HT1080 (cell line): ENCODE measurements around the gene GNAO1. TPM values are rescaled to one million over a fixed set of nuclear protein-coding genes. Genes with fewer than 3 reads are reported as not detected.

ENCODE experiments used
- DNase-seq: peaks from one replicate; pipeline ENCODE4 v3.0.0-alpha.2; 2015; ENCODE audit warnings: low read depth
- total RNA-seq: library from RNA; depleted of rRNA; stranded (reverse); fragments of >200 nt; shearing (Covaris generic); gene quantifications from 2 replicates; pipeline ENCODE4 v1.2.3, GENCODE V29; 2014

GNAO1 gene
- total RNA-seq, 1 experiment from 2014 or later, result 0.05 TPM

GRCh38 chr16:56234737-56235136 is 43.4 kb downstream of the GNAO1 start:
- no peak for DNase-seq

- no peak for DNase-seq
These were observed 46.2 kb downstream of the GNAO1 start for GRCh38 chr16:56237451-56237930.

- DNase-seq, result no peak
These were observed 46.9 kb downstream of the GNAO1 start for GRCh38 chr16:56238188-56238587.

- no peak for DNase-seq
These were observed 50.3 kb downstream of the GNAO1 start for GRCh38 chr16:56241596-56241995.

GRCh38 chr16:56242740-56243139 is 51.5 kb downstream of the GNAO1 start:
- peak; percentile 42 for DNase-seq

GRCh38 chr16:56244612-56245011 is 53.3 kb downstream of the GNAO1 start:
- DNase-seq, result no peak

GRCh38 chr16:56245197-56245596 is 53.9 kb downstream of the GNAO1 start:
- peak; percentile 57 for DNase-seq

GRCh38 chr16:56246051-56246817 is 54.9 kb downstream of the GNAO1 start:
- peak; percentile 36 for DNase-seq

GRCh38 chr16:56247018-56247417 is 55.7 kb downstream of the GNAO1 start:
- no peak for DNase-seq

- no peak for DNase-seq
These were observed 56.5 kb downstream of the GNAO1 start for GRCh38 chr16:56247808-56248207.

GRCh38 chr16:56252835-56253234 is 61.5 kb downstream of the GNAO1 start:
- no peak for DNase-seq

GRCh38 chr16:56255904-56256303 is 64.6 kb downstream of the GNAO1 start:
- no peak for DNase-seq

GRCh38 chr16:56257239-56257638 is 66.0 kb downstream of the GNAO1 start:
- no peak for DNase-seq

- DNase-seq, result no peak
These were observed 66.5 kb downstream of the GNAO1 start for GRCh38 chr16:56257666-56258342.

- no peak for DNase-seq
These were observed 67.5 kb downstream of the GNAO1 start for GRCh38 chr16:56258508-56259424.

- DNase-seq, result no peak
These were observed 68.1 kb downstream of the GNAO1 start for GRCh38 chr16:56259425-56259779.

GRCh38 chr16:56260378-56261160 is 69.3 kb downstream of the GNAO1 start:
- DNase-seq, result no peak

- no peak for DNase-seq
These were observed 70.4 kb downstream of the GNAO1 start for GRCh38 chr16:56261656-56262055.

GRCh38 chr16:56262148-56262547 is 70.9 kb downstream of the GNAO1 start:
- no peak for DNase-seq

- no peak for DNase-seq
These were observed 71.4 kb downstream of the GNAO1 start for GRCh38 chr16:56262551-56263245.
